ENCODE results near the gene GNAI1.

- TF ChIP-seq, protein P1, sequence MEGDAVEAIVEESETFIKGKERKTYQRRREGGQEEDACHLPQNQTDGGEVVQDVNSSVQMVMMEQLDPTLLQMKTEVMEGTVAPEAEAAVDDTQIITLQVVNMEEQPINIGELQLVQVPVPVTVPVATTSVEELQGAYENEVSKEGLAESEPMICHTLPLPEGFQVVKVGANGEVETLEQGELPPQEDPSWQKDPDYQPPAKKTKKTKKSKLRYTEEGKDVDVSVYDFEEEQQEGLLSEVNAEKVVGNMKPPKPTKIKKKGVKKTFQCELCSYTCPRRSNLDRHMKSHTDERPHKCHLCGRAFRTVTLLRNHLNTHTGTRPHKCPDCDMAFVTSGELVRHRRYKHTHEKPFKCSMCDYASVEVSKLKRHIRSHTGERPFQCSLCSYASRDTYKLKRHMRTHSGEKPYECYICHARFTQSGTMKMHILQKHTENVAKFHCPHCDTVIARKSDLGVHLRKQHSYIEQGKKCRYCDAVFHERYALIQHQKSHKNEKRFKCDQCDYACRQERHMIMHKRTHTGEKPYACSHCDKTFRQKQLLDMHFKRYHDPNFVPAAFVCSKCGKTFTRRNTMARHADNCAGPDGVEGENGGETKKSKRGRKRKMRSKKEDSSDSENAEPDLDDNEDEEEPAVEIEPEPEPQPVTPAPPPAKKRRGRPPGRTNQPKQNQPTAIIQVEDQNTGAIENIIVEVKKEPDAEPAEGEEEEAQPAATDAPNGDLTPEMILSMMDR (IDR thresholded peaks at IDR 0.05): no peak
- no peak for TF ChIP-seq POLR2AphosphoS5 (IDR thresholded peaks at IDR 0.05)
These were observed 107.0 kb downstream of the GNAI1 start for GRCh38 chr7:80241671-80242070.

Data from prostate gland (tissue), 2 donors.